Measurements from ENCODE around the gene KRT6C.

Gene KRT6C

DNA sequence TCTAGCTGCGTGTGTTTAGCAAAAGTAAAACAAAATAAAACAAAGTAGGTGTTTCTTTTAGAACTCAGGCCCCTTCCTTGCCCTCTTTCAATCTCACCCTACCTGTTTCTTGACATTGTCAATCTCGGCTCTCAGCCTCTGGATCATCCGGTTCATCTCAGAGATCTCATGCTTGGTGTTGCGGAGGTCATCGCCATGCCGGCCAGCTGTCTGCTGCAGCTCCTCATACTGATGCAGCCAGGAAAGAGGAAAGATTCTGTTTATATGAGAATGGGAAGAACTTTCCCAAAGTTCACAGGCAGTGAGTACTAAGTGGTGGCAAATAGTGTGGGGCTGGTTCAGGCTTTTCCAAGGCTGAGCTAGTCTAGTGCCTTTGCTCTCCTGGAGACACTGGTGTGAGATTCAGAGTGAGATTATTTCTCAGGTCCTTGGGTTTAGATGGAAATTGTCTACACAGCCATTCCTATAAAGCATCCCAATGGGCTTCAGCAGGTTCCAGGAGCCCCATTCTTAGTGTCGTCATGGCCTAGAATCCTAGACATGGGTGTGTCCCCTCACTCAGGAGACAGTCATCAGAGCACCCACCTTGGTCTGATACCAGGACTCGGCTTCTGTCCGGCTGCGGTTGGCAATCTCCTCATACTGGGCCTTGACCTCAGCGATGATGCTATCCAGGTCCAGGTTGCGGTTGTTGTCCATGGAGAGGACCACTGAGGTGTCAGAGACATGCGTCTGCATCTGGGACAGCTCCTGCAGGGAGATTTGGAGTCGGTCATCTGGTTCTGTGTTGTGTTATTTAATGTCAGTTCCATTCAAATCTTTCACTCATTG, 43.6 kb upstream of the KRT6C start:
- Histone ChIP-seq H3K27ac (no peak overlapping the region), H3K36me3 (ENCODE audit: control insufficient read depth, insufficient read depth, low read length) (no peaks in the 10 kb centered on the region), H3K9me3 (ENCODE audit: control insufficient read depth, low read length) (no peaks in the 10 kb centered on the region), H2AFZ (no peak overlapping the region), H3K79me2 (no peaks in the 10 kb centered on the region), H3K4me1 (no peaks in the 10 kb centered on the region), H3K4me3 (ENCODE audit: low read depth, low read length) (no peak overlapping the region), H3K27me3 (ENCODE audit: control insufficient read depth, insufficient read depth, low read length) (no peaks in the 10 kb centered on the region), H3K4me2 (ENCODE audit: low read length) (no peak overlapping the region), H3K9ac (no peak overlapping the region)
- TF ChIP-seq, protein P1, sequence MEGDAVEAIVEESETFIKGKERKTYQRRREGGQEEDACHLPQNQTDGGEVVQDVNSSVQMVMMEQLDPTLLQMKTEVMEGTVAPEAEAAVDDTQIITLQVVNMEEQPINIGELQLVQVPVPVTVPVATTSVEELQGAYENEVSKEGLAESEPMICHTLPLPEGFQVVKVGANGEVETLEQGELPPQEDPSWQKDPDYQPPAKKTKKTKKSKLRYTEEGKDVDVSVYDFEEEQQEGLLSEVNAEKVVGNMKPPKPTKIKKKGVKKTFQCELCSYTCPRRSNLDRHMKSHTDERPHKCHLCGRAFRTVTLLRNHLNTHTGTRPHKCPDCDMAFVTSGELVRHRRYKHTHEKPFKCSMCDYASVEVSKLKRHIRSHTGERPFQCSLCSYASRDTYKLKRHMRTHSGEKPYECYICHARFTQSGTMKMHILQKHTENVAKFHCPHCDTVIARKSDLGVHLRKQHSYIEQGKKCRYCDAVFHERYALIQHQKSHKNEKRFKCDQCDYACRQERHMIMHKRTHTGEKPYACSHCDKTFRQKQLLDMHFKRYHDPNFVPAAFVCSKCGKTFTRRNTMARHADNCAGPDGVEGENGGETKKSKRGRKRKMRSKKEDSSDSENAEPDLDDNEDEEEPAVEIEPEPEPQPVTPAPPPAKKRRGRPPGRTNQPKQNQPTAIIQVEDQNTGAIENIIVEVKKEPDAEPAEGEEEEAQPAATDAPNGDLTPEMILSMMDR (IDR thresholded peaks at IDR 0.05): no peak

DNA sequence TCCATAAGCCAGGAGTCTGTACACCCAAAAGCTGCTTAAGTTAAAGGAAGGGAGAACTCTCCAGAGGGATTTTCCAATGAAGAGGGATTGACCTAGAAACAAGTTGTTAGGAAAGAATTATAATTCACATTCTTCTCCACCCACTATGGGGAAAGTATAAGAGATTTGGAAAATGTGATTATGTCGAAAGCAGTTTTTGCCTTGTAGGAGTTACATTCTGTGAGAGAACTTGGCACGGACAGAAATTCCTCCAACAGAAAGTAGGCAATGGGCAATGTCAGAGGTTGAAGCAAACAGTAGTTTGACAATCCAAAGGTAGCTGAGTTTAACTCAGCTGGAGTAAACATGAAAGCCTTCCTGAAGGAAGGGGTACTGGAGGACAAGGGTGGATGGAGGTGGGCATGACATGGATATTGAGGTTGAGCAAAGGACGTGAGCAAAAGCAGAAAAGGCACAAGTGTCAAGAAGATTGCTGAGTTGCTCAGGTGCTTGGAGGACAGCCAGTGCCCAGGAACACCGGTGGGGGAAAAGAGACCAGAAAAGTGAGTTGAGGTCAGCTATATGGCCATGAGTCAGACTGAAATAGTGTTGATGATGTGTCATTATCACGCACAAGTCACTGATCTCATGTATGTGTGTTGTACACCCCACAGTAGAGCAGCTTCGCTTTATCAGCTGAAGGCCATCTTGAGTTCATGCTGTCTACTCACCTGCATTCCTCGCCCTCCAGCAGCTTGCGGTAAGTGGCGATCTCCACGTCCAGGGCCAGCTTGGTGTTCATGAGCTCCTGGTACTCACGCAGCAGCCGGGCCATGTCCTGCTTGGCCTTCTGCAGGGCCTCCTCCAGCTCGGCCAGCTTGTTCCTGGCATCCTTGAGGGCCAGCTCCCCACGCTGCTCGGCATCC, 42.6 kb upstream of the KRT6C start:
- Histone ChIP-seq H3K36me3 (ENCODE audit: control insufficient read depth, insufficient read depth, low read length) (no peaks in the 10 kb centered on the region), H3K27ac (no peak overlapping the region), H2AFZ (no peak overlapping the region), H3K4me3 (ENCODE audit: low read depth, low read length) (no peak overlapping the region), H3K9ac (no peak overlapping the region), H3K79me2 (no peaks in the 10 kb centered on the region), H3K4me1 (no peaks in the 10 kb centered on the region), H3K27me3 (ENCODE audit: control insufficient read depth, insufficient read depth, low read length) (no peaks in the 10 kb centered on the region), H3K9me3 (ENCODE audit: control insufficient read depth, low read length) (no peaks in the 10 kb centered on the region), H3K4me2 (ENCODE audit: low read length) (no peak overlapping the region)
- TF ChIP-seq, protein P1 (IDR thresholded peaks at IDR 0.05): no peak

DNA sequence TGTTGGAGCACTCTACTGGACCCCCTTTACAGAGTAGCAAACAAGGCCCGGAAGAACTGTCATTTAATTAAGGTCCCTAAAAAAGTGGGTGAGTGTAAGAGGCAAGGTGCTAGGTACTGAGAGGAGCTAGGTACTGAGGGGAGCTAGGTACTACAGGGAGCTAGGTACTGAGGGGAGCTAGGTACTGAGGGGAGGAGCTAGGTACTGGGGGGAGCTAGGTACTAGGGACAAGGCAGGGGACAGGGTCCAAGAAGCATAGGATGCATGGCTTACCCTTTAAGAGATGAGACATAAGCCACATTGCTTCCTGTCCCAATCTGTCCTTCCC, 41.7 kb upstream of the KRT6C start:
- Histone ChIP-seq H3K4me2 (ENCODE audit: low read length) (no peak overlapping the region), H3K4me1 (no peaks in the 10 kb centered on the region), H2AFZ (no peak overlapping the region), H3K9me3 (ENCODE audit: control insufficient read depth, low read length) (no peaks in the 10 kb centered on the region), H3K27ac (no peak overlapping the region), H3K4me3 (ENCODE audit: low read depth, low read length) (no peak overlapping the region), H3K36me3 (ENCODE audit: control insufficient read depth, insufficient read depth, low read length) (no peaks in the 10 kb centered on the region), H3K9ac (no peak overlapping the region), H3K27me3 (ENCODE audit: control insufficient read depth, insufficient read depth, low read length) (no peaks in the 10 kb centered on the region), H3K79me2 (no peaks in the 10 kb centered on the region)
- TF ChIP-seq, protein P1 (IDR thresholded peaks at IDR 0.05): no peak

DNA sequence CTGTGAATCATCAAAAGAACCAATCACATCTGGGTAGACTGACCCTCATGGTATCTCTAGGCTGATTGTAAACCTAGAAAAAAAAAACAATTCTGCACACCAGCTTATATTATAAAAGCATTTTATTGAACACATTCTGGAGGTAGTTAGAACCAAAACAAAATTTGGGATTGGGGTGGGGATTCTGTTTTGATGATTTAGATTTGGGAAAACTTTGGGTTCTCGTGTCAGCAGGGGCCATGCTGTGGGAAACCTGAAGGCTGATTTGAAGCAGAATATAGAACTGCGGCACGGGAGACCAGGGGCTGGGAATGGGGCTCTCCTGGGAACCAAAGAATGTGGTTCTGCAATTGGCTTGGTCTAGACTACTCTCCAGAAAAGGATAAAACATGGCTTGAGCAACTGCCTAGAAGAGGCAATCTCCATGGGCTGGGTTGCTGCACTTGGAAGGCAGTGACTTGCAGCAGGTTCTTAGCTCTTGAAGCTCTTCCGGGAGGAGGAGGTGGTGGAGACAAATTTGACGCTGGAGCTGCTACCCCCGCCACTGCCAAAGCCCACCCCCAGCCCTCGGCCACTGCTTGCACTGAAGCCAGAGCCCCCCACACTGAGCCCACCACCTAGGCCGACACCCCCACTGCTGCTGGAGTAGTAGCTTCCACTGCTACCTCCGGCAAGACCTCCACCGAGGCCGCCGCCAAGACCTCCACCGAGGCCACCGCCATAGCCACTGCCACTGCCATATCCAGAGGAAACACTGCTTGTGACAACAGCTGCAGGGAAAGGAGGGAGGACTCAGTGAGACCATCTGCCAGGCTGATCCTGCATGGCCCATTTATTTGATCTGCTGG, 41.1 kb upstream of the KRT6C start:
- no peak overlapping the region for H3K4me3 ChIP-seq (ENCODE audit: low read depth, low read length)
- no peaks in the 10 kb centered on the region for H3K27me3 ChIP-seq (ENCODE audit: control insufficient read depth, insufficient read depth, low read length)

More for the DNA sequence above, 41.1 kb upstream of the KRT6C start:
- H3K9me3 ChIP-seq (ENCODE audit: control insufficient read depth, low read length): no peaks in the 10 kb centered on the region
- no peak overlapping the region for H3K9ac ChIP-seq
- H3K4me1 ChIP-seq: no peaks in the 10 kb centered on the region
- no peaks in the 10 kb centered on the region for H3K79me2 ChIP-seq
- H3K4me2 ChIP-seq (ENCODE audit: low read length): no peak overlapping the region
- TF ChIP-seq, protein P1 (IDR thresholded peaks at IDR 0.05): no peak
- no peaks in the 10 kb centered on the region for H3K36me3 ChIP-seq (ENCODE audit: control insufficient read depth, insufficient read depth, low read length)
- no peak overlapping the region for H3K27ac ChIP-seq
- no peak overlapping the region for H2AFZ ChIP-seq
